Spleen (tissue), 11 donors: ENCODE measurements around the gene CPNE6. TPM values are rescaled to one million over a fixed set of nuclear protein-coding genes. Genes with fewer than 3 reads are reported as not detected.

Experiments
- DNase-seq: peaks from one replicate; pipeline ENCODE4 v3.0.0-alpha.2; 2020
- H3K27ac ChIP-seq, 8 donors: fragments of 200-600 bp; sonication (generic) in 7 of 8; 1 replicate in 4 of 8; 2 replicates in 4 of 8; pipeline versions ENCODE4 v1.5.0 to v1.8.0; 2016 to 2021; ENCODE audit warnings: inconsistent platforms in 4 of 8, mild to moderate bottlenecking in 4 of 8, moderate library complexity in 1 of 8
- H3K27me3 ChIP-seq, 7 donors: fragments of 200-600 bp; sonication (generic) in 6 of 7; replicated peaks in 1 of 7; 1 replicate in 4 of 7; 2 replicates in 3 of 7; pipeline versions ENCODE4 v1.5.0 to v1.8.0; 2016 to 2021; ENCODE audit warnings: inconsistent platforms in 3 of 7, mild to moderate bottlenecking in 1 of 7
- H3K36me3 ChIP-seq, 6 donors: fragments of 200-600 bp; sonication (generic) in 5 of 6; 1 replicate in 4 of 6; 2 replicates in 2 of 6; pipeline versions ENCODE4 v1.5.0 to v1.8.0; 2016 to 2021; ENCODE audit warnings: inconsistent platforms in 2 of 6
- H3K4me1 ChIP-seq, 6 donors: fragments of 200-600 bp; sonication (generic) in 5 of 6; 1 replicate in 3 of 6; 2 replicates in 3 of 6; pipeline versions ENCODE4 v1.5.0 to v1.8.0; 2016 to 2021; ENCODE audit warnings: inconsistent platforms in 3 of 6
- H3K4me3 ChIP-seq, 8 donors: fragments of 200-600 bp; sonication (generic) in 7 of 8; 1 replicate in 4 of 8; 2 replicates in 4 of 8; pipeline versions ENCODE4 v1.5.0 to v1.8.0; 2016 to 2021; ENCODE audit warnings: inconsistent platforms in 4 of 8, mild to moderate bottlenecking in 4 of 8, moderate library complexity in 2 of 8
- H3K9me3 ChIP-seq, 8 donors: fragments of 200-600 bp; sonication (generic) in 7 of 8; 1 replicate in 4 of 8; 2 replicates in 4 of 8; pipeline versions ENCODE4 v1.5.0 to v1.8.0; 2016 to 2021; ENCODE audit warnings: inconsistent platforms in 4 of 8
- CTCF ChIP-seq, 11 experiments: fragments of 200-600 bp in 7 of 11; fragments of 450-650 bp in 4 of 11; sonication (generic) in 4 of 11; IDR thresholded peaks in 8 of 11; conservative IDR thresholded peaks in 3 of 11; 1 replicate in 7 of 11; 2 replicates in 4 of 11; pipeline versions ENCODE4 v1.4.0 to v1.8.0; 2016 to 2021; ENCODE audit warnings: antibody characterized with exemption in 11 of 11, inconsistent platforms in 4 of 11, mild to moderate bottlenecking in 1 of 11
- POLR2A ChIP-seq, 3 donors: fragments of 450-650 bp; IDR thresholded peaks; one replicate each; pipeline ENCODE4 v1.5.1; 2017; ENCODE audit warnings: antibody characterized with exemption in 3 of 3, mild to moderate bottlenecking in 1 of 3
- POLR2AphosphoS5 ChIP-seq, 3 donors: sonication (generic); formaldehyde crosslinking; IDR thresholded peaks; one replicate each; pipeline ENCODE4 v1.5.1; 2017; ENCODE audit warnings: antibody characterized with exemption in 3 of 3
- WGBS, 5 donors: extraction: QIAGEN DNeasy Blood & Tissue Kit in 3 of 5; methylation state at CpG; one replicate each; pipeline versions ENCODE4 v1.1.5 to v1.1.7; 2013 to 2018; 5-methylcytosine and 5-hydroxymethylcytosine counted together
- intact Hi-C: fragments of 100-400 bp; cut with DNase I; formaldehyde crosslinking; loops from one replicate; pipeline ENCODE4 v1.15.0; 2023; ENCODE audit warnings: low total_unique reads
- polyA plus RNA-seq, 3 donors: library from polyadenylated mRNA; stranded (reverse); fragments of 200-250 nt; gene quantifications; one replicate each; pipeline ENCODE4 v1.2.1, GENCODE V29; 2013
- total RNA-seq, 7 donors: library from RNA; depleted of rRNA in 3 of 7; stranded (reverse); fragments of >200 nt in 3 of 7; fragmentation: NEBNext Ultra II Directional in 4 of 7; extraction: Animal tissue kit (Norgen Biotek cat#: 25700) in 4 of 7; gene quantifications; one replicate each; pipeline versions ENCODE4 v1.1.0 to v1.2.1, GENCODE V29; 2016 to 2021
- donor health status: healthy with polysubstance abuse.
- donor health status: DM: no; HTN: no; CAD: no; lungs with moderate emphysema.
- donor health status: DM: no; HTN: no; CAD: no.
- donor health status: Bipolar disorder and iron deficiency.
- donor health status: healthy.
- donor health status: DM: no; HTN: no; CAD: no.
- donor health status: DM: yes; HTN: yes; CAD: no.

Gene CPNE6
- total and polyA plus RNA-seq, 10 donors, result 0.03 to 0.13 TPM; not detected in 8

- H3K4me1 ChIP-seq, result peaks cover 0 to 14% (median 7%) of the 10 kb centered on the region in 6 donors
- no peaks in the 10 kb centered on the region for H3K27me3 ChIP-seq
- DNase-seq, result no peak
- H3K27ac ChIP-seq, result no peak overlapping the region
- no peaks in the 10 kb centered on the region for H3K36me3 ChIP-seq
- no peak overlapping the region for H3K4me3 ChIP-seq
- H3K9me3 ChIP-seq, result no peaks in the 10 kb centered on the region
- 71 to 92% (median 85%) methylated on average over 1 of the region's 1 CpG for WGBS, 5 donors
- no peak for TF ChIP-seq POLR2A (IDR thresholded peaks at IDR 0.05)
- intact Hi-C loops, result no loop called here
Measured at GRCh38 chr14:24087004-24087403, 15.6 kb downstream of the CPNE6 start.

- H3K27ac ChIP-seq, result no peak overlapping the region
Measured at GRCh38 chr14:24088095-24088494, 16.7 kb downstream of the CPNE6 start.

GRCh38 chr14:24089890-24090289 is 18.5 kb downstream of the CPNE6 start:
- Histone ChIP-seq H3K4me1 (peaks cover 4 to 31% (median 21%) of the 10 kb centered on the region in 6 donors), H3K9me3 (no peaks in the 10 kb centered on the region), H3K36me3 (no peaks in the 10 kb centered on the region), H3K4me3 (no peak overlapping the region), H3K27ac (no peak overlapping the region), H3K27me3 (no peaks in the 10 kb centered on the region)
- TF ChIP-seq CTCF (IDR thresholded peaks at IDR 0.05 in 8 of 11, conservative IDR thresholded peaks at IDR 0.05 in 3 of 11) (no peak), POLR2AphosphoS5 (IDR thresholded peaks at IDR 0.05) (no peak), POLR2A (IDR thresholded peaks at IDR 0.05) (no peak)
- intact Hi-C loops, result loop anchor here (5.0 kb wide), 1 partner anchor 78 kb away; no protein-coding TSS in a partner anchor
- DNase-seq, result peak; percentile 1
- WGBS, 5 donors, result 74 to 89% (median 86%) methylated on average over 6 of the region's 6 CpGs

More at GRCh38 chr14:24088095-24088494, 16.7 kb downstream of the CPNE6 start:
- Histone ChIP-seq H3K27me3 (no peaks in the 10 kb centered on the region), H3K9me3 (no peaks in the 10 kb centered on the region), H3K4me1 (peaks cover 0 to 16% (median 10%) of the 10 kb centered on the region in 6 donors), H3K36me3 (no peaks in the 10 kb centered on the region), H3K4me3 (no peak overlapping the region)
- intact Hi-C loops, result no loop called here
- 67 to 84% (median 78%) methylated on average over 2 of the region's 2 CpGs for WGBS, 5 donors
- no peak for TF ChIP-seq POLR2AphosphoS5 (IDR thresholded peaks at IDR 0.05)
- TF ChIP-seq CTCF (IDR thresholded peaks at IDR 0.05 in 8 of 11, conservative IDR thresholded peaks at IDR 0.05 in 3 of 11), result no peak
- no peak for TF ChIP-seq POLR2A (IDR thresholded peaks at IDR 0.05)
- DNase-seq, result peak; percentile 48

- no peaks in the 10 kb centered on the region for H3K9me3 ChIP-seq
- intact Hi-C loops, result loop anchor here (5.0 kb wide), 1 partner anchor 80 kb away; no protein-coding TSS in a partner anchor
- H3K27me3 ChIP-seq, result no peaks in the 10 kb centered on the region
- no peak overlapping the region for H3K4me3 ChIP-seq
- DNase-seq, result peak; percentile 16
- H3K27ac ChIP-seq, result peak overlapping the region in 2 of 8 donors; percentile 99 to 100
- no peak for TF ChIP-seq POLR2AphosphoS5 (IDR thresholded peaks at IDR 0.05)
- no peak for TF ChIP-seq CTCF (IDR thresholded peaks at IDR 0.05 in 8 of 11, conservative IDR thresholded peaks at IDR 0.05 in 3 of 11)
- no peak for TF ChIP-seq POLR2A (IDR thresholded peaks at IDR 0.05)
- peaks cover 0 to 7% (median 0%) of the 10 kb centered on the region in 6 donors for H3K36me3 ChIP-seq
- H3K4me1 ChIP-seq, result peaks cover 10 to 52% (median 34%) of the 10 kb centered on the region in 6 donors
Measured at GRCh38 chr14:24092110-24092504, 20.7 kb downstream of the CPNE6 start.
